Measurements from ENCODE around the gene ESR2. TPM values are rescaled to one million over a fixed set of nuclear protein-coding genes. Genes with fewer than 3 reads are reported as not detected.
"Not testable (repeated sequence)": the region's sequence is repeated elsewhere in the genome, so short reads cannot be mapped to it uniquely, and the experiment has no call there.

Gene ESR2
- total RNA-seq, 1 donor: not detected

GRCh38 chr14:64119980-64120379 is 174.2 kb downstream of the ESR2 start:
- H3K27me3 ChIP-seq (ENCODE audit: insufficient read depth, low read length): no peaks in the 10 kb centered on the region
- H3K27ac ChIP-seq (ENCODE audit: low read depth, low read length): no peak overlapping the region
- no peaks in the 10 kb centered on the region for H4K20me1 ChIP-seq (ENCODE audit: insufficient read depth, low read length)
- no peak overlapping the region for H2AFZ ChIP-seq (ENCODE audit: low read length)
- peaks cover 8% of the 10 kb centered on the region for H3K4me1 ChIP-seq (ENCODE audit: insufficient read depth, low read length)
- no peak overlapping the region for H3K4me3 ChIP-seq (ENCODE audit: insufficient read depth, low read length)
- no peaks in the 10 kb centered on the region for H3K9me3 ChIP-seq (ENCODE audit: low read depth, low read length)
- no peak for TF ChIP-seq CTCF (IDR thresholded peaks at IDR 0.05; ENCODE audit: extremely low read depth, low read depth, low read length)
- H3K4me2 ChIP-seq (ENCODE audit: insufficient read depth, low read length): no peak overlapping the region
- no peaks in the 10 kb centered on the region for H3K79me2 ChIP-seq (ENCODE audit: insufficient read depth, low read length)
- no peaks in the 10 kb centered on the region for H3K36me3 ChIP-seq (ENCODE audit: insufficient read depth, low read length)
- DNase-seq (ENCODE audit: insufficient read length, low spot score, missing footprints): no peak

GRCh38 chr14:64119500-64119899 is 174.7 kb downstream of the ESR2 start:
- DNase-seq (ENCODE audit: insufficient read length, low spot score, missing footprints): no peak
- Histone ChIP-seq H3K27ac (ENCODE audit: low read depth, low read length) (peak overlapping the region; percentile 77), H2AFZ (ENCODE audit: low read length) (no peak overlapping the region)

GRCh38 chr14:64118892-64119291 is 175.3 kb downstream of the ESR2 start:
- Histone ChIP-seq H3K9me3 (ENCODE audit: low read depth, low read length) (no peaks in the 10 kb centered on the region), H3K4me2 (ENCODE audit: insufficient read depth, low read length) (no peak overlapping the region), H3K27me3 (ENCODE audit: insufficient read depth, low read length) (no peaks in the 10 kb centered on the region), H3K36me3 (ENCODE audit: insufficient read depth, low read length) (no peaks in the 10 kb centered on the region), H3K79me2 (ENCODE audit: insufficient read depth, low read length) (no peaks in the 10 kb centered on the region), H2AFZ (ENCODE audit: low read length) (no peak overlapping the region), H3K4me1 (ENCODE audit: insufficient read depth, low read length) (peaks cover 8% of the 10 kb centered on the region), H4K20me1 (ENCODE audit: insufficient read depth, low read length) (no peaks in the 10 kb centered on the region), H3K27ac (ENCODE audit: low read depth, low read length) (peak overlapping the region; percentile 77), H3K4me3 (ENCODE audit: insufficient read depth, low read length) (no peak overlapping the region)
- no peak for DNase-seq (ENCODE audit: insufficient read length, low spot score, missing footprints)
- TF ChIP-seq CTCF (IDR thresholded peaks at IDR 0.05; ENCODE audit: extremely low read depth, low read depth, low read length): no peak

More at GRCh38 chr14:64119500-64119899, 174.7 kb downstream of the ESR2 start:
- H3K4me1 ChIP-seq (ENCODE audit: insufficient read depth, low read length): peaks cover 8% of the 10 kb centered on the region
- no peak for TF ChIP-seq CTCF (IDR thresholded peaks at IDR 0.05; ENCODE audit: extremely low read depth, low read depth, low read length)
- H4K20me1 ChIP-seq (ENCODE audit: insufficient read depth, low read length): no peaks in the 10 kb centered on the region
- H3K4me3 ChIP-seq (ENCODE audit: insufficient read depth, low read length): no peak overlapping the region
- H3K79me2 ChIP-seq (ENCODE audit: insufficient read depth, low read length): no peaks in the 10 kb centered on the region
- no peaks in the 10 kb centered on the region for H3K27me3 ChIP-seq (ENCODE audit: insufficient read depth, low read length)
- no peaks in the 10 kb centered on the region for H3K36me3 ChIP-seq (ENCODE audit: insufficient read depth, low read length)
- H3K9me3 ChIP-seq (ENCODE audit: low read depth, low read length): no peaks in the 10 kb centered on the region
- H3K4me2 ChIP-seq (ENCODE audit: insufficient read depth, low read length): no peak overlapping the region

DNA sequence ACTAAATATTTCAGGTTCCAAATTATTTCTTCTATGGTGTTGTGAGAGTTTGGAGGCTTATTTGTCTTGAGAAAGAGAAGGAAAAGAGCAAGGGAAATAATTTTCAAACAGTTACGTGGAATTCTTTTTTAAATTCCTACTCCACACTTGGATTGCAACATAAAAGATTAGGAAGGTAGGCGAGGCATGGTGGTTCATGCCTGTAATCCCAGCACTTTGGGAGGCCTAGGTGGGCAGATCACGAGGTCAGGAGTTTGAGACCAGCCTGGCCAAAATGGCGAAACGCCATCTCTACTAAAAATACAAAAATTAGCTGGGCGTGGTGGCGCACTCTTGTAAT is 175.8 kb downstream of the ESR2 start:
- not testable (repeated sequence) for H2AFZ ChIP-seq (ENCODE audit: low read length); DNase-seq (ENCODE audit: insufficient read length, low spot score, missing footprints); H3K27me3 ChIP-seq (ENCODE audit: insufficient read depth, low read length); H3K4me1 ChIP-seq (ENCODE audit: insufficient read depth, low read length); H3K79me2 ChIP-seq (ENCODE audit: insufficient read depth, low read length); H3K36me3 ChIP-seq (ENCODE audit: insufficient read depth, low read length); H3K4me3 ChIP-seq (ENCODE audit: insufficient read depth, low read length); H3K9me3 ChIP-seq (ENCODE audit: low read depth, low read length); H4K20me1 ChIP-seq (ENCODE audit: insufficient read depth, low read length)
- H3K27ac ChIP-seq (ENCODE audit: low read depth, low read length): peak overlapping the region; percentile 77
- peak overlapping the region; percentile 29 for H3K4me2 ChIP-seq (ENCODE audit: insufficient read depth, low read length)

All from osteoblast (primary cell).